ENCODE measurements around the gene COL20A1. TPM values are rescaled to one million over a fixed set of nuclear protein-coding genes. Genes with fewer than 3 reads are reported as not detected.

COL20A1 gene
- polyA plus RNA-seq, 2 of the 4 experiments (the other 2 are of a cell fraction), result 0.21 to 0.93 TPM

DNA sequence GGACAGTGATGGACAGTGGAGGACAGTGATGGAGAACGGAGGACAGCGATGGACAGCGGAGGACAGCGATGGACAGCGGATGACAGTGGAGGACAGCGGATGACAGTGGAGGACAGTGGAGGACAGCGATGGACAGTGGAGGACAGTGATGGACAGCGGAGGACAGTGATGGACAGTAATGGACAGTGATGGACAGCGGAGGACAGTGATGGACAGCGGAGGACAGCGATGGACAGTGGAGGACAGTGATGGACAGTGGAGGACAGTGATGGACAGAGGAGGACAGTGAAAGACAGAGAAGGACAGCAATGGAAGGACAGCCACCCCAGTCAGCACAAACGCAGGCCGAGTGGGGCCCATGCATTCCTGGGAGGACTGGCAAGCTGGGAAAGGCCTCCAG, 35.4 kb upstream of the COL20A1 start (continued):
- TF ChIP-seq HOXB5 (CRISPR knock-in tag; IDR thresholded peaks at IDR 0.05), result no peak
- no peak for TF ChIP-seq GATA3 (IDR thresholded peaks at IDR 0.05; ENCODE audit: borderline replicate concordance)
- TF ChIP-seq, protein P1, sequence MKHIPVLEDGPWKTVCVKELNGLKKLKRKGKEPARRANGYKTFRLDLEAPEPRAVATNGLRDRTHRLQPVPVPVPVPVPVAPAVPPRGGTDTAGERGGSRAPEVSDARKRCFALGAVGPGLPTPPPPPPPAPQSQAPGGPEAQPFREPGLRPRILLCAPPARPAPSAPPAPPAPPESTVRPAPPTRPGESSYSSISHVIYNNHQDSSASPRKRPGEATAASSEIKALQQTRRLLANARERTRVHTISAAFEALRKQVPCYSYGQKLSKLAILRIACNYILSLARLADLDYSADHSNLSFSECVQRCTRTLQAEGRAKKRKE (CRISPR knock-in tag; IDR thresholded peaks at IDR 0.05; ENCODE audit: low read depth), result no peak
- TF ChIP-seq CBX8 (IDR thresholded peaks at IDR 0.05), result no peak
- no peak for TF ChIP-seq EHF (CRISPR knock-in tag; IDR thresholded peaks at IDR 0.05)
- TF ChIP-seq JUNB (IDR thresholded peaks at IDR 0.05), result no peak
- TF ChIP-seq TFCP2L1 (CRISPR knock-in tag; IDR thresholded peaks at IDR 0.05), result no peak
- TF ChIP-seq FOSB (CRISPR knock-in tag; IDR thresholded peaks at IDR 0.05), result no peak
- no peak for TF ChIP-seq ESRRA (IDR thresholded peaks at IDR 0.05; ENCODE audit: borderline replicate concordance, low read length)

DNA sequence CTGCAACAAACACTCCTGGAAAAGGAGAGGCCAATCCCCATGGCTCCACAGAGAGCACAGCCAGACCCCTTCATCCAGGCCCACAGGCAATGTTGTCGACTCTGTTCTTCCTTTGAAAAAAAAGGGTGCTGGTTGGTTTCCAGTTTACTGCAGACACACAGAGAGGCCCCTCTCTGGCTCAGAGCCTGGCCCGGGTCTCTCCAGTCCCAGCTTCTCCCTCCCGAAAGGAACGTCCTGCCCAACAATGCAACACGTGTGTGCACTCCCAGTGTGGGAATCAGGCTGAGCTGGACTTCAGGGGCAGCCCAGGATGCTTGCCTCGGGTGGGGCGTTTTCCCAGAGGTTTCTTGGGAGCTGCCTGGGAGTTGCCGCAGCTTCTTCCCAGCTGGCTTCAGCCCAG, 34.2 kb upstream of the COL20A1 start:
- 0 out of 6 replicates have a peak, but pooled peaks of 1 of the 2 experiments have one; percentile 6 for ATAC-seq
- DNase-seq (ENCODE audit: low read depth in 1 of 2, low spot score in 1 of 2), result no peak
- H3K27ac ChIP-seq, result 0 out of 6 replicates have a peak overlapping the region, but pooled peaks of 1 of the 2 experiments have one; percentile 25
- ChIA-PET POLR2A (no interaction called here), CTCF (interaction anchor here (0.7 to 4.4 kb wide), 6 partner anchors 10 to 93 kb away, joined by 3 to 48 read pairs (median 5); no protein-coding TSS in a partner anchor)
- H3K4me1 ChIP-seq, result peaks cover 25% of the 10 kb centered on the region
- FAIRE-seq, result no peak
- TF ChIP-seq, protein P2, sequence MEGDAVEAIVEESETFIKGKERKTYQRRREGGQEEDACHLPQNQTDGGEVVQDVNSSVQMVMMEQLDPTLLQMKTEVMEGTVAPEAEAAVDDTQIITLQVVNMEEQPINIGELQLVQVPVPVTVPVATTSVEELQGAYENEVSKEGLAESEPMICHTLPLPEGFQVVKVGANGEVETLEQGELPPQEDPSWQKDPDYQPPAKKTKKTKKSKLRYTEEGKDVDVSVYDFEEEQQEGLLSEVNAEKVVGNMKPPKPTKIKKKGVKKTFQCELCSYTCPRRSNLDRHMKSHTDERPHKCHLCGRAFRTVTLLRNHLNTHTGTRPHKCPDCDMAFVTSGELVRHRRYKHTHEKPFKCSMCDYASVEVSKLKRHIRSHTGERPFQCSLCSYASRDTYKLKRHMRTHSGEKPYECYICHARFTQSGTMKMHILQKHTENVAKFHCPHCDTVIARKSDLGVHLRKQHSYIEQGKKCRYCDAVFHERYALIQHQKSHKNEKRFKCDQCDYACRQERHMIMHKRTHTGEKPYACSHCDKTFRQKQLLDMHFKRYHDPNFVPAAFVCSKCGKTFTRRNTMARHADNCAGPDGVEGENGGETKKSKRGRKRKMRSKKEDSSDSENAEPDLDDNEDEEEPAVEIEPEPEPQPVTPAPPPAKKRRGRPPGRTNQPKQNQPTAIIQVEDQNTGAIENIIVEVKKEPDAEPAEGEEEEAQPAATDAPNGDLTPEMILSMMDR (IDR thresholded peaks at IDR 0.05), result no peak
- no peak for TF ChIP-seq RAD21 (conservative IDR thresholded peaks at IDR 0.05 in 1 of 2, IDR thresholded peaks at IDR 0.05 in 1 of 2)
- TF ChIP-seq MAZ (IDR thresholded peaks at IDR 0.05; ENCODE audit: borderline replicate concordance, low read depth, low read length), result no peak
- TF ChIP-seq, protein P3, sequence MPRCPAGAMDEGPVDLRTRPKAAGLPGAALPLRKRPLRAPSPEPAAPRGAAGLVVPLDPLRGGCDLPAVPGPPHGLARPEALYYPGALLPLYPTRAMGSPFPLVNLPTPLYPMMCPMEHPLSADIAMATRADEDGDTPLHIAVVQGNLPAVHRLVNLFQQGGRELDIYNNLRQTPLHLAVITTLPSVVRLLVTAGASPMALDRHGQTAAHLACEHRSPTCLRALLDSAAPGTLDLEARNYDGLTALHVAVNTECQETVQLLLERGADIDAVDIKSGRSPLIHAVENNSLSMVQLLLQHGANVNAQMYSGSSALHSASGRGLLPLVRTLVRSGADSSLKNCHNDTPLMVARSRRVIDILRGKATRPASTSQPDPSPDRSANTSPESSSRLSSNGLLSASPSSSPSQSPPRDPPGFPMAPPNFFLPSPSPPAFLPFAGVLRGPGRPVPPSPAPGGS (IDR thresholded peaks at IDR 0.05), result no peak
- 58% methylated on average over 8 of the region's 8 CpGs for whole genome bisulfite sequencing (ENCODE audit: missing lambda C conversion rate)
- H3K4me2 ChIP-seq, result no peak overlapping the region
- H3K4me3 ChIP-seq, result no peak overlapping the region
- no peaks in the 10 kb centered on the region for H3K9me3 ChIP-seq

DNA sequence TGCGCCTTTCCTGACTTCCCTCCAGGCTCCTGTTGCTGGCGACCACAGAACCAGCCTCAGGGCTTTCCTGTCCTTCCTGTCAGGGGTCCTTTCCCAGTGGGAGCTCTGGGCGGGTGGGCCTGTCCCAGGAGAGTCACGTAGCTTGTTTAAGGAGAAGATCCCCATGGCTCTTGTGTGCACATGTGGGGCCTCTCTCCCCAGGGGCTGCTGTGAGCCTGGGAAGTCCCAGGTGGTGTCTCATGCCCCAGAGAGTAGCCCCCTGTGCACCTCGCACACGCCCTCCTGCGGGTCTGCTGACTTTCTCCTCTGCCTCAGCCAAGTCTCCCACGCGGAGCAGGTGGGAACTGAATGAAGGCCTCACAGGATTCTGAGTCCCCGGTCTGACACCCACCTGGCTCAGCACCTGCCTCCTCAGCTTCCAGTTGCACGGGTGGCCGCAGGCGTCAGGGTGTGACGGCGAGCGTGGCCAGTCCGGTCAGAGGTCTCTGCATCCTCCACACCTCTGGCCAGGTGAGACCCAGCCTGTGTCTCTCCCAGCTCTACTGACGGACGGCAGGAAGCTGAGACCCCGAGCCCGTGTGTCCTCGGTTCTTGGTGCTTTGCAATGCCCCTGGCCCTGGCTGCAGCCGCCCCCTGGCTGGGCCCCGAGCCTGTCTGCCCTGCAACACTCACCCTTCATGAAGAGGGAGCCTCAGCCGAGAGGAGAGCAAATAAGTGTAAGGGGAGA, 33.1 kb upstream of the COL20A1 start:
- ChIA-PET CTCF (interaction anchor here (0.6 to 4.4 kb wide), 9 partner anchors 8 to 287 kb away, joined by 3 to 48 read pairs (median 4); partner anchors contain the start of gene ARFGAP1), POLR2A (no interaction called here)
- ATAC-seq, result no peak
- WGBS (ENCODE audit: missing lambda C conversion rate), result 81% methylated on average over 25 of the region's 25 CpGs
- Histone ChIP-seq H3K4me1 (peaks cover 23% of the 10 kb centered on the region), H3K9me3 (no peaks in the 10 kb centered on the region), H3K4me3 (no peak overlapping the region), H3K27ac (peak overlapping the region in 1 of 2 experiments; percentile 53; a peak in 1 of 6 replicates), H3K4me2 (no peak overlapping the region)
- DNase-seq (ENCODE audit: low read depth in 1 of 2, low spot score in 1 of 2), result no peak
- FAIRE-seq, result no peak
- TF ChIP-seq RNF2 (IDR thresholded peaks at IDR 0.05; ENCODE audit: borderline replicate concordance, low read depth) (no peak), NPAS2 (CRISPR knock-in tag; IDR thresholded peaks at IDR 0.05; ENCODE audit: borderline replicate concordance) (no peak), CHD4 (IDR thresholded peaks at IDR 0.05; ENCODE audit: borderline replicate concordance) (no peak), RARB (CRISPR knock-in tag; IDR thresholded peaks at IDR 0.05) (no peak), KDM5A (IDR thresholded peaks at IDR 0.05) (no peak), CEBPB (IDR thresholded peaks at IDR 0.05) (no peak), EHMT2 (IDR thresholded peaks at IDR 0.05; ENCODE audit: low read depth) (no peak), HOXB13 (CRISPR knock-in tag; IDR thresholded peaks at IDR 0.05; ENCODE audit: low read depth) (no peak), GATA3 (IDR thresholded peaks at IDR 0.05; ENCODE audit: borderline replicate concordance) (no peak), CHD2 (IDR thresholded peaks at IDR 0.05; ENCODE audit: low read length, partially characterized antibody) (no peak), FOXS1 (CRISPR knock-in tag; IDR thresholded peaks at IDR 0.05) (no peak), HOXA7 (CRISPR knock-in tag; IDR thresholded peaks at IDR 0.05) (no peak), FOSB (CRISPR knock-in tag; IDR thresholded peaks at IDR 0.05) (no peak), HOXB5 (CRISPR knock-in tag; IDR thresholded peaks at IDR 0.05) (no peak), ESRRA (IDR thresholded peaks at IDR 0.05; ENCODE audit: borderline replicate concordance, low read length) (no peak), MYC (IDR thresholded peaks at IDR 0.05; ENCODE audit: borderline replicate concordance, low read length) (no peak), TFCP2L1 (CRISPR knock-in tag; IDR thresholded peaks at IDR 0.05) (no peak)
- TF ChIP-seq, protein P4, sequence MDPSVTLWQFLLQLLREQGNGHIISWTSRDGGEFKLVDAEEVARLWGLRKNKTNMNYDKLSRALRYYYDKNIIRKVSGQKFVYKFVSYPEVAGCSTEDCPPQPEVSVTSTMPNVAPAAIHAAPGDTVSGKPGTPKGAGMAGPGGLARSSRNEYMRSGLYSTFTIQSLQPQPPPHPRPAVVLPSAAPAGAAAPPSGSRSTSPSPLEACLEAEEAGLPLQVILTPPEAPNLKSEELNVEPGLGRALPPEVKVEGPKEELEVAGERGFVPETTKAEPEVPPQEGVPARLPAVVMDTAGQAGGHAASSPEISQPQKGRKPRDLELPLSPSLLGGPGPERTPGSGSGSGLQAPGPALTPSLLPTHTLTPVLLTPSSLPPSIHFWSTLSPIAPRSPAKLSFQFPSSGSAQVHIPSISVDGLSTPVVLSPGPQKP (IDR thresholded peaks at IDR 0.05; ENCODE audit: low read depth, low read length), result no peak
- TF ChIP-seq, protein P5, sequence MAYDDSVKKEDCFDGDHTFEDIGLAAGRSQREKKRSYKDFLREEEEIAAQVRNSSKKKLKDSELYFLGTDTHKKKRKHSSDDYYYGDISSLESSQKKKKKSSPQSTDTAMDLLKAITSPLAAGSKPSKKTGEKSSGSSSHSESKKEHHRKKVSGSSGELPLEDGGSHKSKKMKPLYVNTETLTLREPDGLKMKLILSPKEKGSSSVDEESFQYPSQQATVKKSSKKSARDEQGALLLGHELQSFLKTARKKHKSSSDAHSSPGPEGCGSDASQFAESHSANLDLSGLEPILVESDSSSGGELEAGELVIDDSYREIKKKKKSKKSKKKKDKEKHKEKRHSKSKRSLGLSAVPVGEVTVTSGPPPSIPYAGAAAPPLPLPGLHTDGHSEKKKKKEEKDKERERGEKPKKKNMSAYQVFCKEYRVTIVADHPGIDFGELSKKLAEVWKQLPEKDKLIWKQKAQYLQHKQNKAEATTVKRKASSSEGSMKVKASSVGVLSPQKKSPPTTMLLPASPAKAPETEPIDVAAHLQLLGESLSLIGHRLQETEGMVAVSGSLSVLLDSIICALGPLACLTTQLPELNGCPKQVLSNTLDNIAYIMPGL (CRISPR knock-in tag; IDR thresholded peaks at IDR 0.05; ENCODE audit: borderline replicate concordance), result no peak

Measured in A549 (cell line).